CD4-positive, alpha-beta T cell treated with Interferon alpha-2 for 1 hour (primary cell): ENCODE results near the gene ATP1B2.
A peak's percentile ranks its signal among the peaks of the same experiment; 100 is the strongest.

Experiments
- DNase-seq, 2 donors: peaks; one replicate each; pipeline ENCODE4 v3.0.0-alpha.2; 2020 to 2022

ATP1B2 gene

DNA sequence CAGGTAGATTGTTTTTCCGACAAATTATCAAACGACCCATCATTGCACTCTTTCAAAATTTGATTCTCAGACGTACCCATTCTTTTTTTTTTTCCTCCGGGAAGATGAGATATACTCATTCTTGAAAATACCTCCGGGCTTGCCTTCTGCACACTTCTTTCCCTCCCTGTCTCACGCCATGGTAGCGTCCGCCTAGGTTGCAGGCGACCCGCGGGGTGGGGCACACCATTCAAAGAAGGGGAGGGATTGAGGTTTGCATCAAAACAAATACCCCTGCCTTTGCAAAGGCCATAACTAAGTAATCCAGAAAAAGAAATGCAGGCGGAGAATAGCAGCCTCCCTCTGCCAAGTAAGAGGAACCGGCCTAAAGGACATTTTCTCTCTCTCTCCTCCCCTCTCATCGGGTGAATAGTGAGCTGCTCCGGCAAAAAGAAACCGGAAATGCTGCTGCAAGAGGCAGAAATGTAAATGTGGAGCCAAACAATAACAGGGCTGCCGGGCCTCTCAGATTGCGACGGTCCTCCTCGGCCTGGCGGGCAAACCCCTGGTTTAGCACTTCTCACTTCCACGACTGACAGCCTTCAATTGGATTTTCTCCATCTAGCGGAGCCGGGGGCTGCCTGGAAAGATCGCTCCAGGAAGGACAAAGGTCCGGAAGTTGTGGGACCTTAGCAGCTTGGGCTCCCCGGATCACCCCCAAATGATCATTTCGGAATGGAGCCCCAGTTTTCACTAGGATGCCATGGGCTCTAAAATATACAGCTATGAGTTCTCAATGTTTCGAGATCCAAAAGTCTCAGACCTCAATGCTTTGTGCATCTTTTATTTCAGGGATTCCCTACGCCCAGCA lies 35.7 kb downstream of the ATP1B2 start:
- peak; percentile 71 to 85 for DNase-seq

DNA sequence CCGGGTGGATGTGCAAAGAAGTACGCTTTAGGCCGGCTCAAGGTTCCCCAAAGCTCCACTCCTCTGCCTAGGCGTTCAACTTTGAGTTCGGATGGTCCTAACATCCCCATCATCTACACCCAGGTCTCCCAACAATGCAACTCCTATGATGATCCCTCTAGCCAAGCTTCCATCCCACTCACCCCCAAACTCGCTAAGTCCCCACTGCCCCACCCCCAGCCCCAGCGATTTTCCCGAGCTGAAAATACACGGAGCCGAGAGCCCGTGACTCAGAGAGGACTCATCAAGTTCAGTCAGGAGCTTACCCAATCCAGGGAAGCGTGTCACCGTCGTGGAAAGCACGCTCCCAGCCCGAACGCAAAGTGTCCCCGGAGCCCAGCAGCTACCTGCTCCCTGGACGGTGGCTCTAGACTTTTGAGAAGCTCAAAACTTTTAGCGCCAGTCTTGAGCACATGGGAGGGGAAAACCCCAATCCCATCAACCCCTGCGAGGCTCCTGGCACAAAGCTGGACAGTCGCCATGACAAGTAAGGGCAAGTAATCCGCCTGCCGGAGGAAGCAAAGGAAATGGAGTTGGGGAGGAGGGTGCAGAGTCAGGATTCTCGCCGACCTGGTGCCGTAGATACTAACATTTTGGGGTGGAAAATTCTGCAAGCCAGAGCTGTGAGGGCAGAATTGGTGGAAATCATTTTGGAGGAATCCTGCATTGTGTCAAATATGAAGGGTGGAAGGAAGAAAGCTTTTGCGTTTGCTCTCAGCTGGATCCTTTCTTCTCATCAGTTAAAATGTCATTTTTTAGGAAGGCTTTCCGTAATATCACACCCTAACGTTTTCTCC lies 36.6 kb downstream of the ATP1B2 start, which contains the start of gene TP53:
TSS of gene TP53 (minus strand) at position 419 of the 836 bp plus-strand sequence. CDS start 10,896 bp downstream, outside the sequence.
- peak; percentile 90 to 93 for DNase-seq

DNA sequence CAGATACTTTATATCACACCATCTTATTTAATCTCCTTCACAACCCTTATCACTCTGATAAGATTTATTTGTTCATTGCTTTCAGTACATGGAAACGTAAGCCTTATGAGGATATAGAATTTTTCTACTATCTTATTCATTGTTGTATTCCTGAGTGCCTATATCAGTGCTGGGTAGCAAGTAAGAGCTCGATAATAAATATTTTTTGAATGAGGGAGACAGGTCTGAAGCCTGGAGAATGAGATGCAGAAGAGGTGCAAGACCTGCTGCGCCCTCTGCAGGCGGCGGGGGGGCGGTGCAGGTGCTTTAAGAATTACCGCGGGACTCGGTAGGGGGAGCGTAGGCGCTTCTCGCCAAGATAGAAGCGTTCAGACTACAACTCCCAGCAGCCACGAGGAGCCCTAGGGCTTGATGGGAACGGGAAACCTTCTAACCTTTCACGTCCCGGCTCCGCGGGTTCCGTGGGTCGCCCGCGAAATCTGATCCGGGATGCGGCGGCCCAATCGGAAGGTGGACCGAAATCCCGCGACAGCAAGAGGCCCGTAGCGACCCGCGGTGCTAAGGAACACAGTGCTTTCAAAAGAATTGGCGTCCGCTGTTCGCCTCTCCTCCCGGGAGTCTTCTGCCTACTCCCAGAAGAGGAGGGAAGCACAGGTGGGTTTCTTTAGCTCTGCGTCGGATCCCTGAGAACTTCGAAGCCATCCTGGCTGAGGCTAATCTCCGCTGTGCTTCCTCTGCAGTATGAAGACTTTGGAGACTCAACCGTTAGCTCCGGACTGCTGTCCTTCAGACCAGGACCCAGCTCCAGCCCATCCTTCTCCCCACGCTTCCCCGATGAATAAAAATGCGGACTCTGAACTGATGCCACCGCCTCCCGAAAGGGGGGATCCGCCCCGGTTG lies 37.4 kb downstream of the ATP1B2 start, which contains the start of gene WRAP53:
TSS of gene WRAP53 (plus strand) at position 570 of the 900 bp plus-strand sequence. CDS start at position 742, 172 bp downstream.
- peak; percentile 96 to 98 for DNase-seq

DNA sequence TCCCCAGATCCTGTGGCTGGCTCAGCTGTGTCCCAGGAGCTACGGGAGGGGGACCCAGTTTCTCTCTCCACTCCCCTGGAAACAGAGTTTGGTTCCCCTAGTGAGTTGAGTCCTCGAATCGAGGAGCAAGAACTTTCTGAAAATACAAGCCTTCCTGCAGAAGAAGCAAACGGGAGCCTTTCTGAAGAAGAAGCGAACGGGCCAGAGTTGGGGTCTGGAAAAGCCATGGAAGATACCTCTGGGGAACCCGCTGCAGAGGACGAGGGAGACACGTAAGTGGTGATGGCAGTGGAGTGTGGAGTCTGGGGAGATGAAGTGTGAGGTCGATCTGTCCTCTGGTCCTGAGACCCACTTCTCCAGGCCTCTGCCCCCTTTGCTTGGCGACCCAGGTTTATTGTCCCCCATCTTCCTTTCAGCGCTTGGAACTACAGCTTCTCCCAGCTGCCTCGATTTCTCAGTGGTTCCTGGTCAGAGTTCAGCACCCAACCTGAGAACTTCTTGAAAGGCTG lies 38.1 kb downstream of the ATP1B2 start:
- no peak for DNase-seq

DNA sequence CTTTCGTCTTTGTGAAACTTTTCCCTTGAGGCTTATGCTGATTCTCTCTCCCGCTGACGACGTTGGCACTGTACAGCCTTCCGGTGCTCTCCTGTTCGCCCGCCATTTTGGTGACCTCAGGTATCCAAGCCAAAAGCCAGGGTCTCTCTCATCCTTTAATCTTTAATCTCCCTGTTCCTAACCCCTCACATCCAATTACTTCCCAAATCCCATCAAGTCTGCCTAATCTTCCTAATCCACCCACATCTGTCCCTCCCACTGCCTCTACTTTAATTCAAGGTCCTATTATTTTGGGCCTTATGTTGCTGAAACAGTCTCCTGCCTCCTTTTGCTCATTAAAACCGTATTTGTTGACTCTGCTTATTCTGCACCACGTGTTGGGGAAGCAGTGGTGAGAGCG lies 44.9 kb downstream of the ATP1B2 start:
- no peak for DNase-seq

DNA sequence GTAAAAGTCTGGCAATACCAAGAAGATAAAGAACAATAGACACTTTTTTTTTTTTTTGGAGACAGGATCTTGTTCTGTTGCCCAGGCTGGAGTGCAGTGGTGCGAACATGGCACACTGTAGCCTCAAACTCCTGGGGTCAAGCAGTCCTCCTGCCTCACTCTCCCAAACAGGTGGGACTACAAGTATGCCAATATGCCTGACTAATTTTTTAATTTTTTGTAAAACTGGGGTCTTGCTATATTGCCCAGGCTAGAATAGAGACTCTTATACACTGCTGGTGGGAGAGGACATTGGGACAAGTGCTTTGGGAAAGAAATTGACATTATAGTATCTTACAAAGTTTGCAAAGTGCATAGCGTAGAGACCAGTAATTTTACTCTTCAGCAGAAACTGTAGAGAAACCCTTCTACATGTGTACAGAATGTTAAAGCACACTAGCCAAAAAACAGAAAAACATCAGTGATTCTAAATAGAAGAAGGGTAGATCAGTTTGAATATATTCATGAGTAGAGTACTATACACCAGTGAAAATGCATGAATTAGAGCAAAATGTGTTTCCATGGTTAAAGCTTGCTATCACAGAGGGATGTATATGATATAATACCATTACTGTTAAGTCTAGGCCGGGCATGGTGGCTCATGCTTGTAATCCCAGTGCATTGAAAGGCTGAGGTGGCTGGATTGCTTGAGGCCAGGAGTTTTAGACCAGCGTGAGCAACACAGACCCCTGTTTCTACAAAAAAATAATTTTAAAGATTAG lies 47.3 kb downstream of the ATP1B2 start:
- DNase-seq, result no peak

DNA sequence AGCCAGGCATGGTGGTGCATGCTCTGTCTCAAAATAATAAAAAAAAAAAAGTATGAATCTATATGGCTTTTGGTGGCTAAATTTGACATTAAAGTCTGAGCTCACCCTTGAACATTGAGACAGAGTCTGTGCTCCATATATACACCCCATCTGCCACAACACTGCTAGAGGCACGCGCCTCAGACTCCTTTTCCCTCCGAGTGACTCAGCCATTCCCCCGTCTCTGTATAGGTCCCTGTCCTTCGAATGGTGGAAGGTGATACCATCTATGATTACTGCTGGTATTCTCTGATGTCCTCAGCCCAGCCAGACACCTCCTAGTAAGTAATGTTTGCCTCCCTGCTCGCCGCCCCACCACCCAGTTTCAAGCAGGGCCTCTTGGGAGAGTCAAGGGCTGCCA lies 49.8 kb downstream of the ATP1B2 start:
- no peak for DNase-seq

DNA sequence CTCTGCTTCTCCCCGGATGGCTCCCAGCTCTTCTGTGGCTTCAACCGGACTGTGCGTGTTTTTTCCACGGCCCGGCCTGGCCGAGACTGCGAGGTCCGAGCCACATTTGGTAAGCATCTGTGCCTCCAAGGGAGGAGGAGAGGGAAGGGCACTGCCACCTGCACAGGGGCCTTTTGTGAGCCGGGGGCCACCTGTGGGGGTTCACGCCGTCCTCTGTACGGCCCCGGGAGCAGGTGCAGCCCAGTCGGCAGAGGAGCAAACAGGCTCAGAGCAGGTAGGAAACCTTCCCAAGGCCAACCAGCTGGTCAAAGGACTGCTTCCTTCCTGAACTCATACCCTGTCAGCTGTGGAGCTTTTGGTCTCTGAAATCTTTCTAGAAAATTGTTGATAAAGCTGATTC lies 51.0 kb downstream of the ATP1B2 start:
- DNase-seq, result no peak

DNA sequence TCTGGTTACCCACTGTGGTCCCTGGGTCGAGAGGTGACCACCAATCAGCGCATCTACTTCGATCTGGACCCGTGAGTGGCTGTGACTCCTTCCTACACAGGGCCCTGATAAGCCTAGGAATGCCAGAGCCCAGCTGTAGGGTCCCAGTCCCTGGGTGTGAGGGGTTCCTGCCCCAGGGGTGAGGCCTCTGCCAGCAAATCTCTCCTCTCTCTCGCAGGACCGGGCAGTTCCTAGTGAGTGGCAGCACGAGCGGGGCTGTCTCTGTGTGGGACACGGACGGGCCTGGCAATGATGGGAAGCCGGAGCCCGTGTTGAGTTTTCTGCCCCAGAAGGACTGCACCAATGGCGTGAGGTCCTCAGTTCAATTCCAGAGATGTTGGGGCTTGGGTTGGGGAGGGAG lies 52.0 kb downstream of the ATP1B2 start:
- no peak for DNase-seq

DNA sequence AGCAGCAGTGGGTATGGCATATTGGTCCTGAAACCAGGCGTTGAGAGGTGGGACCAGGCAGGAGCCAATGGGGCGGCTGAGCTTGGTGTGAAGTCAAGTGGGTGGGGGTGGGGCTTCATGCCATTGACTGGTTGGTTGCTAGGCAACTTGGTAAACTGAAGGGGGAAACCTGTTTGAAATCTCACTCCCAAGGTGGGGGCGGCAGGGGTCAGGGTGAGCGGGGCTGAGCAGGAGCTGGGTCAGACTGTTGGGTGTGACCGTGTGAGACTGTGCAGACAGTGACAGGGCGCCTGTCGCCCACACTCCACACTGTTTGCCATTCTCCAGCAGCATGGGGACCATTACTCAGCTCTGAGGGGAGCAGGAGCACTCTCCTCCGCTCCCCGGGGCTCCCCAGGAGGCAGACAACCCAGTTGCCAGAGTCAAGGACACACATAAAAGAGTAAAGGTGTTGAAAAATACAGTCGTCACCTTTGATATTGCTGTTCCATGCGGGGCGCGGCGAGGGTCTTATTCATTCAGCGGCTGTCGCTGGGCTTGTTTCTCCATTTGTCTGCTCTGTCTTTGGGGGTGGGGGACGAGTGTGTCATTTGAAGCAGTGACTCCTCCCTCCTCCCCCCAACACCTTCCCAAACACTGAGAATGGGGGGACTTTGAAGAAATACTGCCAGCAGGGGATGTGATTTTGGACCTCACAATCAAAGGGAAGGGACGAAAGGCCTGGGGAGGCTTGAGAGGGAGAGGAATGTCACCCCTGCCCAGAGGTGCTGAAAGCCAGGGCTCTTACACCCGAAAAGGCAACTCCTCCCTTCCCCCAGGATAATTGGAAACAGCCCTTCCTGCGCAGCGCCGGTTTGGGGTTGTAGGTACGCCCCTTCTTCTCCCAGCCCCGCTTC lies 53.1 kb downstream of the ATP1B2 start:
- DNase-seq, result peak in 1 of 2 donors; percentile 5

DNA sequence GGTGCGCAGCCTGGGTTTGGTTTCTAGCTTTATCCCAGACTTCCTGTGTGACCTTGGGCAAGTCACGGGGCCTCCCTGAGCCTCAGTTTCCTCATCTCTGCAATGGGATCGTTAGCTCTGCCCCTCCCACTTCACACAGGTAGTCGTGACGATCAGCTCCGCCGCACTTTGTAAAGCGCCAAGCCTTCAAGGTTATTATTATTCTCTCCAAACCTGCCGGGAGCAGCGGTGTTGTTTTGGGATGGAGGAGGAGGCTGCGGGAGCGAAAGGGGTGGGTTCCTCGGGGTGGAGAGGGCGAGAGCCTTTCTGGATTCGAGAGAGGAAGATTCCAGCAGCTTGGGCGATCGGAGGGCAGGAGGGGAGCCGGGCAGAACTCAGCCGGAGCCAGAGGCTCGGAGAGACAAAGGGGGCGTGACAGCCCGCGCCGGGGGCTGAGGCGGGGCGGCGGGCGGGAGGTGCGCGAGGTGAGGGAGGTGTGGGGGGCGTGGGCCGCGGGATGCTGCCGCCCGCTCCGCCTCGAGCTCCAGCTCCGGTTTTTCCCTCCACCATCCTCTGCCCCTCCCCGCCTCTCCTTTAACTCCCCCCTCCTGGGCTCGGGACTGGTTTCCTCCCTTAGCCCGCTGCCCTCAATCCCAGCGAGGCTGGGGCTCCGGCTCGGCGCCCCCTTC lies 54.0 kb downstream of the ATP1B2 start, which contains the start of gene EFNB3:
TSS of gene EFNB3 (plus strand) at position 602 of the 668 bp plus-strand sequence. CDS start 397 bp downstream, outside the sequence.
- no peak for DNase-seq

DNA sequence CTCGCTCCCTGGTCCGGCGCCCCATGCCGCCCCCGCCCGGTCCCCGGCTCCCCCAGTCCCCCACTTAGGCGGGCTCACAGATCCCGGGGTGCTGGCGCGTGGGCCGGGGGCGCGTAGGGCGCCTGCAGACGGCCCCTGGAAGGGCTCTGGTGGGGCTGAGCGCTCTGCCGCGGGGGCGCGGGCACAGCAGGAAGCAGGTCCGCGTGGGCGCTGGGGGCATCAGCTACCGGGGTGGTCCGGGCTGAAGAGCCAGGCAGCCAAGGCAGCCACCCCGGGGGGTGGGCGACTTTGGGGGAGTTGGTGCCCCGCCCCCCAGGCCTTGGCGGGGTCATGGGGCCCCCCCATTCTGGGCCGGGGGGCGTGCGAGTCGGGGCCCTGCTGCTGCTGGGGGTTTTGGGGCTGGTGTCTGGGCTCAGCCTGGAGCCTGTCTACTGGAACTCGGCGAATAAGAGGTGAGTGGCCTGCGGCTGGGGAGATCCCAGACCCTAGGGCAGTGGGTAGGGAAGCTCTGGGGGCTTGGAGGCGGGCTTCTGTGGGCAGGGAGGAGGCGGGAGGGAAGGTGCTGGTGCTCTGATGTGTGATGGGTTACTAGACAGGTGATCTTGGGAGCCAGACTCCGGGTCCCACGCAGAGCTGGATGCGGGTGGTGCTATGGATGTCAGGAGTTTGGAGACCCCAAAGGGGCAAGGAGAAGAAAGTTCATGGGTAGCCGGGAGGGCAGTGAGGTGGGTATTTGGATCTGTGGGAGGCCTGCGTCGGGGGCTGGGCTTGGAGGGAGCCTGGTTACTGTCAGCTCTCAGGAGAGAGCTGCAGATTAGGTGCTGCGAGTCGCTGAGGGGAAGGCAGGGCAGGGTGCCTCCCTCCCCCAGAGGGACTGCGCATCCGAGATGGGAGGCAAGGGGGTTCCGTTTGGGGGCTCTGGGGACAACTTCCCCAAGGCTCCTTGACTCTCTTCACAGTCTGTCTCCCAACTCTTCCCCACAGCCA lies 54.8 kb downstream of the ATP1B2 start:
- no peak for DNase-seq

DNA sequence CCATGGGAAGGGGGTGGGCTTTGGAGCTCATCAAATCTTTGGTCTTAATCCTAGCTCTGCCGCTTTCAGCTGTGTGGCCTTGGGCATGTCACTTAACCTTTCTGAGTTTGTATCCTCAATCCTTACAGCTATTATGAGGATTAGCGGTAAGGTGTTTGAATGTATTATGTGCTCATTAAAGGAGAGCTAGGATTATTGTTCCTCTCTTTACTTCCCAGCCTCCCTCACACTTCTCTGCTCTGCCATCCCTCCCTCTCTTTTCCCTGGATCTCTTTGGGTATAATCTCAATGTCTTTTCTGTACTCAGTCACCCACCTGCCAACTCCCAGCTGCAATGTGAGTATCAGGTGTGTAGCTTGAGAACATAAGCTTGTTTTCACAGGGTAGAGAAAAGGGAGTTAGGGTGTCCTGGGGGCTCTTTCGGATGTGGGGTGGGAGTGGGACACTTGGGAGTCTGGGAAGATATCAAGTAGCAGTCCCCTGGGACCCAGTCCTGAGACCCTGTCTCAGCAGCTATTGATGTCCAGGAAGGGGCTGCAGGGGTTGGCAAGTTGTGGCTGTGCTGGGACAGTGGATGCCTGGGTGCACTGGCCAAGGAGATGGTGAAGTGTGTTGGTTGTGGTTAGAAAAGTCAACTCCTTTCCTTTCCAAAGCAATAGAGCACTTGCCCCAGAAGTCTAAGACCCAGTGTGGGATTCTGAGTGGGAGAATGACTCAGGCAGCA lies 56.1 kb downstream of the ATP1B2 start:
- no peak for DNase-seq
